NB4 (cell line): ENCODE results near the gene SAMD10.
"Not testable (repeated sequence)": the region's sequence is repeated elsewhere in the genome, so short reads cannot be mapped to it uniquely, and the experiment has no call there.

Source experiments
- DNase-seq: peaks from one replicate; pipeline ENCODE4 v3.0.0; 2010; ENCODE audit warnings: low read depth
- H3K4me3 ChIP-seq: one replicate; pipeline ENCODE4 v1.5.1; 2011; ENCODE audit warnings: mild to moderate bottlenecking, low read depth, low read length, moderate library complexity
- MYC ChIP-seq: IDR thresholded peaks from 2 replicates; pipeline ENCODE4 v1.6.1; 2011; ENCODE audit warnings: low read depth, low read length
- POLR2A ChIP-seq: IDR thresholded peaks from 2 replicates; pipeline ENCODE4 v1.6.1; 2011; ENCODE audit warnings: mild to moderate bottlenecking; ENCODE audit not compliant: insufficient read length; ENCODE audit errors: extremely low read depth
- TF ChIP-seq, protein P1 (sequence below): IDR thresholded peaks from one replicate; pipeline ENCODE4 v1.5.1; 2012; ENCODE audit warnings: low read depth, low read length
- TF ChIP-seq, protein P2 (sequence below): IDR thresholded peaks from 2 replicates; pipeline ENCODE4 v1.6.1; 2011; ENCODE audit warnings: low read depth, low read length

The SAMD10 gene

DNA sequence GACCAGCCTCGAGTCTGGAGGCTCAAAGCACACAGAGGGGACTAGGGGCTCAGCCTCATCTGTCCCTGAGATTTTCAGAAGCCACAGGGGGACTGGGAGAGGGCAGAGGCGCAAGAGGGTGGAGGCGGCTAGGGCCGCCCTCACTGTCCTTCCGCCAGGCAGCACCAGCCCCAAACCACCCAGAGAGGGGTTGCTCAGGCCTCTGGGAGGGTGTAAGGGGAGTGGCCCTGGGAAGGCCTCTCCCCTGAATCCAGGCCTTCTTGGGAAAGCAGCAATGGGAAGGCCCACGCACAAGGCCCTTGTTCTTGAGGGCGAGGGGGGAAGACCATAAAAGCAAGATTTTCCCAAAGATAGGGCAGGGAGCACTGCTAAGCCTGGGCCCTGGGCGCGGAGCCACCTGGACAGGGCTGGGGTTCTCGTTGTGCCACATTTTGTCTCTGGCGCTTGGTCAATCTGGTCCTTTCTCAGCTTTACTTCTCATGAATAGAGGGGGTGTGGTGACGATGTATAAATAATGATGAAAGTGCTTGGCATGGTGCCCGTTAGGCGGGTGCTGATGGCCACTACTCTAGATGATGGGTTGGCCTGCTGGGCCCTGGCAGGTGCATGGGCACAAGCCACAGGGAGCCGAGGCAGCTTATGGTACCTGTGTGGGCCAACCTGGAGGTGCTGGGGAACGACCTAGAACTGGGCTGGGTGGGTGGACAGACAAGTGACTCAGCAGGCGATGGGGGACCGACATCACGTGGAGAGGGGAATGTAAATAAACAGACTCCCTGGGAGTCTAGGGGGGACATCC lies 4.8 kb downstream of the SAMD10 start:
- TF ChIP-seq POLR2A, result no peak
- TF ChIP-seq, protein P1, sequence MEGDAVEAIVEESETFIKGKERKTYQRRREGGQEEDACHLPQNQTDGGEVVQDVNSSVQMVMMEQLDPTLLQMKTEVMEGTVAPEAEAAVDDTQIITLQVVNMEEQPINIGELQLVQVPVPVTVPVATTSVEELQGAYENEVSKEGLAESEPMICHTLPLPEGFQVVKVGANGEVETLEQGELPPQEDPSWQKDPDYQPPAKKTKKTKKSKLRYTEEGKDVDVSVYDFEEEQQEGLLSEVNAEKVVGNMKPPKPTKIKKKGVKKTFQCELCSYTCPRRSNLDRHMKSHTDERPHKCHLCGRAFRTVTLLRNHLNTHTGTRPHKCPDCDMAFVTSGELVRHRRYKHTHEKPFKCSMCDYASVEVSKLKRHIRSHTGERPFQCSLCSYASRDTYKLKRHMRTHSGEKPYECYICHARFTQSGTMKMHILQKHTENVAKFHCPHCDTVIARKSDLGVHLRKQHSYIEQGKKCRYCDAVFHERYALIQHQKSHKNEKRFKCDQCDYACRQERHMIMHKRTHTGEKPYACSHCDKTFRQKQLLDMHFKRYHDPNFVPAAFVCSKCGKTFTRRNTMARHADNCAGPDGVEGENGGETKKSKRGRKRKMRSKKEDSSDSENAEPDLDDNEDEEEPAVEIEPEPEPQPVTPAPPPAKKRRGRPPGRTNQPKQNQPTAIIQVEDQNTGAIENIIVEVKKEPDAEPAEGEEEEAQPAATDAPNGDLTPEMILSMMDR, result no peak
- TF ChIP-seq MYC, result no peak
- TF ChIP-seq, protein P2, sequence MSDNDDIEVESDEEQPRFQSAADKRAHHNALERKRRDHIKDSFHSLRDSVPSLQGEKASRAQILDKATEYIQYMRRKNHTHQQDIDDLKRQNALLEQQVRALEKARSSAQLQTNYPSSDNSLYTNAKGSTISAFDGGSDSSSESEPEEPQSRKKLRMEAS, result no peak
- no peak for DNase-seq
- H3K4me3 ChIP-seq, result no peak overlapping the region

DNA sequence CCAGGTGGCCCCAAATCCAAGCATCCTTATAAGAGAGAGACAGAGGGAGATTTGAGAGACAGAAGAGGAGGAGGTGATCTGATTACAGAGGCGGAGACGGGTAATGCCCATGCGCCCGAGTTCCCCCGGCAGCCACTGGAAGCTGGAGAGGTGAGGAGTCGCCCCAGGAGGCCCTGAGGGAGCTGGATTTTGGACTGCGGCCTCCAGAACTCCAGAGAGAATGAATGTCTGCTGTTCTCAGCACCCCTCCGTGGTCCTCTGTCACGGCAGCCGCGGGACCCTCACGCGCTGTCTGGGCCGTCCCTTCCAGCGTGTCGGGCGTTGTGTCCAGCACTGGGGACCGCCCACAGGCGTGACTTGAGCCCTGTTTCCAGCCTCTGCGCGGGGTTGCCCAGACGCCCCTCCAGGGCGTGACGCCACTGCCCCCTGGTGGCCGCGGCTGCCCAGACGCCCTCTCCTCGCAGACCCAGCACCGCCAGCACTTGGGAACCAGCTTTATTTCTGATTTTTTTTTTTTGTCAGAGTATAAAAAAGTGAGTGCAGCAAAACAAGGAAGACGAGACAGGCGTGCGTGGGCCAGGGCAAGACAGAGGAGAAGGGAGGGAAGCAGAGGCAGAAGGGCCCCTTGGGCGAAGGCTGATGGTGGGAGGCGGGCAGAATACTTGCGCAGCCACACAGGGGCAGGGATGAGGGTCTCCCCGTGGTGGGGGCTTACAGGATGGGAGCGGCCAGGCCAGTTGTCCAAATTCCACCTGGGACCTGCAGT lies 5.6 kb downstream of the SAMD10 start:
- peak; percentile 87 for DNase-seq
- H3K4me3 ChIP-seq, result no peak overlapping the region
- TF ChIP-seq, protein P2, result peak; percentile 79
- TF ChIP-seq MYC (peak; percentile 49; the same call in 1 of the 2 replicates), POLR2A (no peak)
- TF ChIP-seq, protein P1, result peak; percentile 93

DNA sequence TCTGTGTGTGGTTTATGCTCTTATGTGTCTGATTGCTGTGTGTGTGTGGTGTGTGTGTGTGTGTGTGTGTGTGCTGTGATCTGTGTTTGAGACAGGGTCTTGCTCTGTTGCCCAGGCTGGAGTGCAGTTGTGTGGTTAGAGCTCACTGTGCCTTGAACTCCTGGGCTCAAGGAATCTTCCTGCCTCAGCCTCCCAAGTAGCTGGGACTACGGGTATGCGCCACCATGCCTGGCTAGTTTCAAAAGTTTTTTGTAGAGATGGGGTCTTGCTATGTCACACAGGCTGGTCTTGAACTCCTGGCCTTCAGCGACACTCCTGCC lies 6.3 kb downstream of the SAMD10 start:
- H3K4me3 ChIP-seq, result no peak overlapping the region
- DNase-seq, result no peak
- TF ChIP-seq, protein P2, result no peak
- TF ChIP-seq, protein P1, result no peak
- TF ChIP-seq MYC, result no peak
- no peak for TF ChIP-seq POLR2A

DNA sequence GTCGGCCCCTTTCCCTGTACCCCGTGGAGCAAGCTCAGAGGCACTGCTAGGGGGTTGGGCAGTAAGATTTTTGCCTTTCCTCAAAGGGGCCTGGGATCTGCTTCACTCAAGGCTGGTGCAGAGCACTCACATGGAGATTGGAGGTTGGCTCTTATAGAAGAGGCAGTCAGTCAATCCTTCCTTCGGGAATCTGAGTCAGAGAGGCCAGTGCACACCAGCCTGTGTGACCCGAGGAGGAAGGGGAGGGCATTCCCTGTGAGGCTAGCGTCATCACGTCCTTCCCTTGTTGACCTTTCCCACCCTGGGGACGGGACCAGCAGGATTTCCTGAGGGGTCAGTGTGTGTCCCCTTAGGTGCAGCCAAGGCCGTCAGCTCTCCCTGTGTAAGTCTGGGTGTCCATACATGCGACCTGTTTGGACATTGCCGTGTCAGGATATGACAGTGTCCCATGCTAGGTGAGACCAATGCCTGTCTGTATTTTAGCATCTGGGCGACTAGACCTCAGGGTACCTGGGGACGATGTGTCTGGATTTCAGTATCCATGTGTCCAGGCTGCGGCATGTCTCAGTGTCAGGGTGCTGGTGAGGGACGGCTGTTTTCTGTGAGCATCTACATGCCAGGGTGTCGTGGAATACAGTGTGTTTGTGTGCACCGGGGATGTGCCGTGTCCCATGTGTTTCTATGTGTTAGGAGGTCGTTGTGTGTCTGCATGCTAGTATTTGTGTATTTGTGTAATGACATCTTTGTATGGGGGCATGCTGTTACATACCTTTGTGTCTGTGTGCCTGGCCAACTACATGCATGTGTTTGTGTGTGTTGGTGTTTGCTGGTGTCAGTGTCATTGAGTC lies 6.9 kb downstream of the SAMD10 start:
- H3K4me3 ChIP-seq, result no peak overlapping the region
- DNase-seq, result no peak
- TF ChIP-seq, protein P1, result no peak
- no peak for TF ChIP-seq POLR2A

DNA sequence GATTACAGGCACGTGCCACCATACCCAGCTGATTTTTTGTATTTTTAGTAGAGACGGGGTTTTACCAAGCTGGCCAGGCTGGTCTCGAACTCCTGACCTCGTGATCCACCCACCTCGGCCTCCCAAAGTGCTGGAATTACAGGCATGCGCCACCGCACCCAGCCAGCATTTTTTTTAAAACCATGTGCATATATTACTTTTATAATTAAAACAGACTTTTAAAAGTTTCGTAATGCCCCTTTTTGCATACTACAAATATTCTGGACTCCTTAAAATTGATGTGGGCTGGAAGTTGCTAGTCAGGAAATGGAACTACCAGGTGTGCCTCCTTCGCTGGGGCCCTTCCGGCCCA lies 7.5 kb downstream of the SAMD10 start:
- not testable (repeated sequence) for DNase-seq, H3K4me3 ChIP-seq

DNA sequence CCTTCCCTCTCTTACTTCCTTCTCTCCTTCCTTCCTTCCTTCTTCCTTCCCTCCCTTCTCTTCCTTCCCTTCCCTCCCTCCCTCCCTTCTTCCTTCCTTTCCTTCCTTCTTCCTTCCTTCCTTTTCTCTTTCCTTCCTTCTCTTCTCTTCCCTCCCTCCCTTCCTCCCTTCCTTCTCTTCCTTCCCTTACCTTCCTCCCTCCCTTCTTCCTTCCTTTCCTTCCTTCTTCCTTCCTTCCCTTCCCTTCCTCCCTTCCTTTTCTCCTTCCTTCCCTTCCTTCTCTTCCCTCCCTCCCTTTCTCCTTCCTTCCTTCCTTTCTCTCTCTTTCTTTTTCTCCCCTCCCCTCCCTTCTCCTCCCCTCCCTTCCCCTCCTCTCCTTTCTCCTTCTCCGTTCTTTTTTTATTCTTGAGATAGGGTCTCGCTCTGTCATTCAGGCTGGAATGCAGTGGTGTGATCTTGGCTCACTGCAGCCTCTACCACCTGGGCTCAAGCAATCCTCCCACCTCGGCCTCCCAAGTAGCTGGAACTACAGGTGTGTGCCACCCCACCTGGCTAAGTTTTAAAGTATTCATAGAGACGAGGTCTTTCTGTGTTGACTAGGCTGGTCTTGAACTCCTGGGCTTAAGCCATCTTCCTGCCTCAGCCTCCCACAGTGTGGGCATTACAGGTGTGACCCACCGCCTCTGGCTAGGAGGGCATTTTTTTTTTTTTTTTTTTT lies 8.6 kb downstream of the SAMD10 start:
- no peak for DNase-seq
- no peak overlapping the region for H3K4me3 ChIP-seq
- TF ChIP-seq, protein P2, result no peak
- TF ChIP-seq MYC, result no peak
- TF ChIP-seq POLR2A, result no peak
- TF ChIP-seq, protein P1, result no peak
